Type B pancreatic cell (in vitro differentiated cells): ENCODE measurements around the gene PPP1R2C. TPM values are rescaled to one million over a fixed set of nuclear protein-coding genes. Genes with fewer than 3 reads are reported as not detected.

ENCODE experiments used
- DNase-seq: peaks from one replicate; pipeline ENCODE4 v3.0.0; 2021; ENCODE audit warnings: mixed read lengths; ENCODE audit not compliant: unreplicated experiment; ENCODE audit errors: extremely low spot score
- H3K27ac Mint-ChIP-seq: 2 replicates; pipeline ENCODE4 v1.8.0; 2021; ENCODE audit warnings: mild to moderate bottlenecking, mixed read lengths
- H3K27me3 Mint-ChIP-seq: 2 replicates; pipeline ENCODE4 v1.8.0; 2021; ENCODE audit warnings: mixed read lengths
- H3K36me3 Mint-ChIP-seq: 2 replicates; pipeline ENCODE4 v1.8.0; 2021; ENCODE audit warnings: mixed read lengths
- H3K4me1 Mint-ChIP-seq: one replicate; pipeline ENCODE4 v1.8.0; 2021; ENCODE audit warnings: mixed read lengths; ENCODE audit not compliant: unreplicated experiment
- H3K4me3 Mint-ChIP-seq: 2 replicates; pipeline ENCODE4 v1.8.0; 2021; ENCODE audit warnings: mild to moderate bottlenecking, mixed read lengths
- H3K9me3 Mint-ChIP-seq: 2 replicates; pipeline ENCODE4 v1.8.0; 2021; ENCODE audit warnings: mixed read lengths
- long read RNA-seq: library from polyadenylated mRNA; unstranded; transcript quantifications from one replicate; pipeline ENCODE4 v2.0.0, GENCODE V29; 2020
- total RNA-seq: library from RNA; stranded (reverse); gene quantifications from 2 replicates; pipeline ENCODE4 v1.2.1, GENCODE V29; 2021; ENCODE audit warnings: low replicate concordance
- TF ChIP-seq, protein P1 (sequence below): fragments of 200-600 bp; sonication (generic); conservative IDR thresholded peaks from 2 replicates; pipeline ENCODE4 v1.5.0; 2021; ENCODE audit warnings: antibody characterized with exemption, mild to moderate bottlenecking

Gene PPP1R2C
- total RNA-seq: not detected in 2 replicates
- long read RNA-seq: 0 reads

DNA sequence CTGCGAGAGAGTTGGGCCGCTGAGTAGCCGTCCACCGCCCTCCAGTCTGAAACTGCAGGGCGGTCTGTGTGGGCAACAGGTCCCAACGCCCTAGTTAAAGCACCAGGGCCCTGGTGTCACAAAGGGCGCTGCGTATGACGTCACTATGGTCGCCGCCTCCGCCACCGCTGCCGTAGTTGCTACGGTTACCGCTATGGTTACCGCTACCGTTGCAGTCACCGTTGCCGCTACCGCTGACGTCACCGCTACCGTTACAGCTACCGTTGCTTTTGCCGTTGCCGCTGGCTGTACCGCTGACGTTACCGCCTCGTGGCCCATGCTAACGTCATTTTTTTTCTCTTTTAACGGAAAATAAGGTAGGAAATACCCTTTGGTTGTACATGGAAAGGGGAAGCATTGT is at the start of gene PPP1R2C:
Gene PPP1R2C (minus strand): TSS at position 68 of the 400 bp plus-strand sequence. CDS start 84 bp downstream, outside the sequence.
- Mint-ChIP-seq H3K4me3 (no peak within 1 kb of the TSS), H3K36me3 (no peaks in the 10 kb centered on the region), H3K4me1 (peaks cover 6% of the 10 kb centered on the region), H3K27ac (no peak within 1 kb of the TSS), H3K27me3 (no peaks in the 10 kb centered on the region), H3K9me3 (peaks cover 10% of the 10 kb centered on the region)
- TF ChIP-seq, protein P1, sequence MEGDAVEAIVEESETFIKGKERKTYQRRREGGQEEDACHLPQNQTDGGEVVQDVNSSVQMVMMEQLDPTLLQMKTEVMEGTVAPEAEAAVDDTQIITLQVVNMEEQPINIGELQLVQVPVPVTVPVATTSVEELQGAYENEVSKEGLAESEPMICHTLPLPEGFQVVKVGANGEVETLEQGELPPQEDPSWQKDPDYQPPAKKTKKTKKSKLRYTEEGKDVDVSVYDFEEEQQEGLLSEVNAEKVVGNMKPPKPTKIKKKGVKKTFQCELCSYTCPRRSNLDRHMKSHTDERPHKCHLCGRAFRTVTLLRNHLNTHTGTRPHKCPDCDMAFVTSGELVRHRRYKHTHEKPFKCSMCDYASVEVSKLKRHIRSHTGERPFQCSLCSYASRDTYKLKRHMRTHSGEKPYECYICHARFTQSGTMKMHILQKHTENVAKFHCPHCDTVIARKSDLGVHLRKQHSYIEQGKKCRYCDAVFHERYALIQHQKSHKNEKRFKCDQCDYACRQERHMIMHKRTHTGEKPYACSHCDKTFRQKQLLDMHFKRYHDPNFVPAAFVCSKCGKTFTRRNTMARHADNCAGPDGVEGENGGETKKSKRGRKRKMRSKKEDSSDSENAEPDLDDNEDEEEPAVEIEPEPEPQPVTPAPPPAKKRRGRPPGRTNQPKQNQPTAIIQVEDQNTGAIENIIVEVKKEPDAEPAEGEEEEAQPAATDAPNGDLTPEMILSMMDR: no peak
- no peak for DNase-seq

- no peaks in the 10 kb centered on the region for H3K27me3 Mint-ChIP-seq
- TF ChIP-seq, protein P1: no peak
- no peak for DNase-seq
- no peaks in the 10 kb centered on the region for H3K36me3 Mint-ChIP-seq
- H3K4me3 Mint-ChIP-seq: no peak overlapping the region
- peaks cover 4% of the 10 kb centered on the region for H3K9me3 Mint-ChIP-seq
- H3K27ac Mint-ChIP-seq: no peak overlapping the region
- H3K4me1 Mint-ChIP-seq: no peaks in the 10 kb centered on the region
Observed at GRCh38 chrX:42825201-42825600, 47.2 kb upstream of the PPP1R2C start.

- TF ChIP-seq, protein P1: no peak
- Mint-ChIP-seq H3K4me1 (no peaks in the 10 kb centered on the region), H3K4me3 (no peak overlapping the region), H3K36me3 (no peaks in the 10 kb centered on the region), H3K27me3 (no peaks in the 10 kb centered on the region), H3K27ac (no peak overlapping the region), H3K9me3 (peaks cover 4% of the 10 kb centered on the region)
- no peak for DNase-seq
Observed at GRCh38 chrX:42824541-42824940, 46.6 kb upstream of the PPP1R2C start.

DNA sequence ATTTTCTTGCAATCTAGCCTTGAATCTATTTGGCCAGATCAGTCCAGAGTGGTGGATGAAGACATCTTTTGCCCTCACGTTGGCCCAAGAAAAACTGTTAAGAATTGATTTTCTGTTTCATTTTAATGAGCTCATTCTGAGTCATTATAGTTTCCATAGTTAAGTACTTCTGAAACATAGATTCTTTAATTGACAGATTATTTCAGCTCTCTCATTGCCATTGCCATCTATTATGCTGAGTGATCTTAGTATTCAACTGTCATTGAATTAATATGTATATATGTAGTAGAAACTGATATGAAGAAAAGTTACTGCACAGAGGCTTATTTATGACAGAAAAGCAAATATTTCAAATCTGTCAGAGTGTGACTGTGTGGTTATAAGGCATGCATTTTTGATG is 45.5 kb upstream of the PPP1R2C start:
- H3K36me3 Mint-ChIP-seq: no peaks in the 10 kb centered on the region

GRCh38 chrX:42821803-42822443 is 44.0 kb upstream of the PPP1R2C start:
- peaks cover 9% of the 10 kb centered on the region for H3K9me3 Mint-ChIP-seq
- TF ChIP-seq, protein P1: no peak
- no peak overlapping the region for H3K27ac Mint-ChIP-seq
- no peak for DNase-seq
- H3K4me3 Mint-ChIP-seq: no peak overlapping the region
- no peaks in the 10 kb centered on the region for H3K27me3 Mint-ChIP-seq
- no peaks in the 10 kb centered on the region for H3K36me3 Mint-ChIP-seq
- no peaks in the 10 kb centered on the region for H3K4me1 Mint-ChIP-seq

More for the DNA sequence above, 45.5 kb upstream of the PPP1R2C start:
- no peaks in the 10 kb centered on the region for H3K27me3 Mint-ChIP-seq
- no peak overlapping the region for H3K27ac Mint-ChIP-seq
- H3K9me3 Mint-ChIP-seq: peaks cover 9% of the 10 kb centered on the region
- TF ChIP-seq, protein P1: no peak
- no peak for DNase-seq
- no peaks in the 10 kb centered on the region for H3K4me1 Mint-ChIP-seq
- no peak overlapping the region for H3K4me3 Mint-ChIP-seq
